Measurements from ENCODE around the gene ALG12.

GRCh38 chr22:49953027-49953679 is 34.9 kb upstream of the ALG12 start:
- TF ChIP-seq POLR2A (IDR thresholded peaks at IDR 0.05; ENCODE audit: low read depth, low read length), result no peak
- TF ChIP-seq TAF1 (IDR thresholded peaks at IDR 0.05; ENCODE audit: low read depth, low read length), result no peak
- no peak for TF ChIP-seq POLR2AphosphoS5 (IDR thresholded peaks at IDR 0.05; ENCODE audit: low read depth, low read length)
- no peak for TF ChIP-seq PAX5 (IDR thresholded peaks at IDR 0.05; ENCODE audit: insufficient read depth, low read length, severe bottlenecking)
